ENCODE measurements around the gene CDCA7. TPM values are rescaled to one million over a fixed set of nuclear protein-coding genes. Genes with fewer than 3 reads are reported as not detected.

The CDCA7 gene
- total and polyA plus RNA-seq, 4 donors, result 0.08 to 7.9 (median 0.17) TPM

DNA sequence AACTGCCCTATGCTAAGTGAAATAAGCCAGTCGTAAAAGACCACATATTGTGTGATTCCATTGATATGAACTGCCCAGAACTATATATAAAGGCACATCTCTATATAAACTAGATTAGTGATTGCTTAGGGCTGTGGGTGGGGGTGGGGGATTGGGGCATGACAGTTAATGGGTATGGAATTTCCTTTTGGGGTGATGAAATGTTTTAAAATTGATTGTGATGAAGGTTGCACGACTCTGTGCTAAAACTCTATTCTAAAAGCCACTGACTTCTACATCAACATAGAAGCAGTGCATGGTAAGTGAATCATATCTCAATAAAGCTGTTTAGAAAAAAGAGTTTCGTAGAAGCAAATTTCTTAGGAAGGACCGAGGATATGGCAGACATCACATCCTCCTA lies 53.0 kb downstream of the CDCA7 start:
- DNase-seq (ENCODE audit: low spot score), result no peak

More for the DNA sequence above, 53.0 kb downstream of the CDCA7 start:
- TF ChIP-seq, protein P1, sequence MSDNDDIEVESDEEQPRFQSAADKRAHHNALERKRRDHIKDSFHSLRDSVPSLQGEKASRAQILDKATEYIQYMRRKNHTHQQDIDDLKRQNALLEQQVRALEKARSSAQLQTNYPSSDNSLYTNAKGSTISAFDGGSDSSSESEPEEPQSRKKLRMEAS (IDR thresholded peaks at IDR 0.05), result no peak
- TF ChIP-seq, protein P2, sequence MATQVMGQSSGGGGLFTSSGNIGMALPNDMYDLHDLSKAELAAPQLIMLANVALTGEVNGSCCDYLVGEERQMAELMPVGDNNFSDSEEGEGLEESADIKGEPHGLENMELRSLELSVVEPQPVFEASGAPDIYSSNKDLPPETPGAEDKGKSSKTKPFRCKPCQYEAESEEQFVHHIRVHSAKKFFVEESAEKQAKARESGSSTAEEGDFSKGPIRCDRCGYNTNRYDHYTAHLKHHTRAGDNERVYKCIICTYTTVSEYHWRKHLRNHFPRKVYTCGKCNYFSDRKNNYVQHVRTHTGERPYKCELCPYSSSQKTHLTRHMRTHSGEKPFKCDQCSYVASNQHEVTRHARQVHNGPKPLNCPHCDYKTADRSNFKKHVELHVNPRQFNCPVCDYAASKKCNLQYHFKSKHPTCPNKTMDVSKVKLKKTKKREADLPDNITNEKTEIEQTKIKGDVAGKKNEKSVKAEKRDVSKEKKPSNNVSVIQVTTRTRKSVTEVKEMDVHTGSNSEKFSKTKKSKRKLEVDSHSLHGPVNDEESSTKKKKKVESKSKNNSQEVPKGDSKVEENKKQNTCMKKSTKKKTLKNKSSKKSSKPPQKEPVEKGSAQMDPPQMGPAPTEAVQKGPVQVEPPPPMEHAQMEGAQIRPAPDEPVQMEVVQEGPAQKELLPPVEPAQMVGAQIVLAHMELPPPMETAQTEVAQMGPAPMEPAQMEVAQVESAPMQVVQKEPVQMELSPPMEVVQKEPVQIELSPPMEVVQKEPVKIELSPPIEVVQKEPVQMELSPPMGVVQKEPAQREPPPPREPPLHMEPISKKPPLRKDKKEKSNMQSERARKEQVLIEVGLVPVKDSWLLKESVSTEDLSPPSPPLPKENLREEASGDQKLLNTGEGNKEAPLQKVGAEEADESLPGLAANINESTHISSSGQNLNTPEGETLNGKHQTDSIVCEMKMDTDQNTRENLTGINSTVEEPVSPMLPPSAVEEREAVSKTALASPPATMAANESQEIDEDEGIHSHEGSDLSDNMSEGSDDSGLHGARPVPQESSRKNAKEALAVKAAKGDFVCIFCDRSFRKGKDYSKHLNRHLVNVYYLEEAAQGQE (IDR thresholded peaks at IDR 0.05), result no peak
- no peak for TF ChIP-seq SP1 (IDR thresholded peaks at IDR 0.05)
- TF ChIP-seq, protein P3, sequence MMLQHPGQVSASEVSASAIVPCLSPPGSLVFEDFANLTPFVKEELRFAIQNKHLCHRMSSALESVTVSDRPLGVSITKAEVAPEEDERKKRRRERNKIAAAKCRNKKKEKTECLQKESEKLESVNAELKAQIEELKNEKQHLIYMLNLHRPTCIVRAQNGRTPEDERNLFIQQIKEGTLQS (IDR thresholded peaks at IDR 0.05), result no peak
- no peak for TF ChIP-seq RXRA (IDR thresholded peaks at IDR 0.05)
- no peak for TF ChIP-seq TAF1 (conservative IDR thresholded peaks at IDR 0.05)
- TF ChIP-seq FOXA1 (IDR thresholded peaks at IDR 0.05), result no peak
- TF ChIP-seq RAD21 (IDR thresholded peaks at IDR 0.05), result no peak
- no peak for TF ChIP-seq HNF4A (conservative IDR thresholded peaks at IDR 0.05)
- TF ChIP-seq FOXA2 (IDR thresholded peaks at IDR 0.05), result no peak
- TF ChIP-seq, protein P4, sequence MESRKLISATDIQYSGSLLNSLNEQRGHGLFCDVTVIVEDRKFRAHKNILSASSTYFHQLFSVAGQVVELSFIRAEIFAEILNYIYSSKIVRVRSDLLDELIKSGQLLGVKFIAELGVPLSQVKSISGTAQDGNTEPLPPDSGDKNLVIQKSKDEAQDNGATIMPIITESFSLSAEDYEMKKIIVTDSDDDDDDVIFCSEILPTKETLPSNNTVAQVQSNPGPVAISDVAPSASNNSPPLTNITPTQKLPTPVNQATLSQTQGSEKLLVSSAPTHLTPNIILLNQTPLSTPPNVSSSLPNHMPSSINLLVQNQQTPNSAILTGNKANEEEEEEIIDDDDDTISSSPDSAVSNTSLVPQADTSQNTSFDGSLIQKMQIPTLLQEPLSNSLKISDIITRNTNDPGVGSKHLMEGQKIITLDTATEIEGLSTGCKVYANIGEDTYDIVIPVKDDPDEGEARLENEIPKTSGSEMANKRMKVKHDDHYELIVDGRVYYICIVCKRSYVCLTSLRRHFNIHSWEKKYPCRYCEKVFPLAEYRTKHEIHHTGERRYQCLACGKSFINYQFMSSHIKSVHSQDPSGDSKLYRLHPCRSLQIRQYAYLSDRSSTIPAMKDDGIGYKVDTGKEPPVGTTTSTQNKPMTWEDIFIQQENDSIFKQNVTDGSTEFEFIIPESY (IDR thresholded peaks at IDR 0.05), result no peak
- TF ChIP-seq, protein P5, sequence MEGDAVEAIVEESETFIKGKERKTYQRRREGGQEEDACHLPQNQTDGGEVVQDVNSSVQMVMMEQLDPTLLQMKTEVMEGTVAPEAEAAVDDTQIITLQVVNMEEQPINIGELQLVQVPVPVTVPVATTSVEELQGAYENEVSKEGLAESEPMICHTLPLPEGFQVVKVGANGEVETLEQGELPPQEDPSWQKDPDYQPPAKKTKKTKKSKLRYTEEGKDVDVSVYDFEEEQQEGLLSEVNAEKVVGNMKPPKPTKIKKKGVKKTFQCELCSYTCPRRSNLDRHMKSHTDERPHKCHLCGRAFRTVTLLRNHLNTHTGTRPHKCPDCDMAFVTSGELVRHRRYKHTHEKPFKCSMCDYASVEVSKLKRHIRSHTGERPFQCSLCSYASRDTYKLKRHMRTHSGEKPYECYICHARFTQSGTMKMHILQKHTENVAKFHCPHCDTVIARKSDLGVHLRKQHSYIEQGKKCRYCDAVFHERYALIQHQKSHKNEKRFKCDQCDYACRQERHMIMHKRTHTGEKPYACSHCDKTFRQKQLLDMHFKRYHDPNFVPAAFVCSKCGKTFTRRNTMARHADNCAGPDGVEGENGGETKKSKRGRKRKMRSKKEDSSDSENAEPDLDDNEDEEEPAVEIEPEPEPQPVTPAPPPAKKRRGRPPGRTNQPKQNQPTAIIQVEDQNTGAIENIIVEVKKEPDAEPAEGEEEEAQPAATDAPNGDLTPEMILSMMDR (IDR thresholded peaks at IDR 0.05; ENCODE audit: low read depth, low read length, missing input control), result no peak
- no peak for TF ChIP-seq EGR1 (IDR thresholded peaks at IDR 0.05; ENCODE audit: low read depth in 2 of 2)
- no peak for TF ChIP-seq NR2F2 (IDR thresholded peaks at IDR 0.05)
- TF ChIP-seq YY1 (IDR thresholded peaks at IDR 0.05), result no peak
- no peak for TF ChIP-seq GABPA (IDR thresholded peaks at IDR 0.05 in 1 of 2, conservative IDR thresholded peaks at IDR 0.05 in 1 of 2)
- no peak for TF ChIP-seq JUND (IDR thresholded peaks at IDR 0.05)
- no peak for TF ChIP-seq HNF4G (IDR thresholded peaks at IDR 0.05)
- WGBS, result 79% methylated on average over 4 of the region's 4 CpGs
- H3K9me3 ChIP-seq (ENCODE audit: control insufficient read depth in 4 of 4, low read length in 3 of 4), result no peaks in the 10 kb centered on the region
- peaks cover 0 to under 1% (median 0%) of the 10 kb centered on the region in 4 donors for H3K4me1 ChIP-seq (ENCODE audit: control insufficient read depth in 4 of 4, insufficient read depth in 4 of 4, low read length in 3 of 4)
- H3K36me3 ChIP-seq (ENCODE audit: control insufficient read depth in 4 of 4, insufficient read depth in 3 of 4, low read depth in 1 of 4, low read length in 3 of 4), result no peaks in the 10 kb centered on the region
- H3K27ac ChIP-seq (ENCODE audit: low read depth in 1 of 2, low read length in 2 of 2), result no peak overlapping the region
- no peak overlapping the region for H3K9ac ChIP-seq (ENCODE audit: low read depth in 1 of 2, low read length in 2 of 2)
- H3K4me3 ChIP-seq (ENCODE audit: low read depth in 1 of 3, low read length in 3 of 3), result no peak overlapping the region
- peaks cover 0 to 5% (median 2%) of the 10 kb centered on the region in 4 donors for H3K27me3 ChIP-seq (ENCODE audit: control insufficient read depth in 4 of 4, insufficient read depth in 4 of 4, low read length in 3 of 4)
